Thyroid gland (tissue), 4 donors: ENCODE results near the gene NEURL4.

Source experiments
- CTCF ChIP-seq, 6 experiments: fragments of 200-600 bp in 3 of 6; fragments of 450-650 bp in 3 of 6; sonication (generic) in 3 of 6; IDR thresholded peaks; one replicate each; pipeline ENCODE4 v1.5.1; 2016 to 2019; ENCODE audit warnings: antibody characterized with exemption in 6 of 6, mild to moderate bottlenecking in 2 of 6, inconsistent platforms in 1 of 6, moderate library complexity in 1 of 6
- POLR2A ChIP-seq, 2 donors: fragments of 450-650 bp; IDR thresholded peaks; one replicate each; pipeline ENCODE4 v1.6.1; 2017; ENCODE audit warnings: antibody characterized with exemption in 2 of 2, mild to moderate bottlenecking in 2 of 2, moderate library complexity in 1 of 2

- TF ChIP-seq POLR2A (IDR thresholded peaks at IDR 0.05) (peak; percentile 61 to 86), CTCF (IDR thresholded peaks at IDR 0.05) (peak in 1 of 6 experiments; percentile 4)
These were observed 350 bp upstream of the NEURL4 start for GRCh38 chr17:7329374-7329996.
